ENCODE measurements around the gene TFRC. TPM values are rescaled to one million over a fixed set of nuclear protein-coding genes. Genes with fewer than 3 reads are reported as not detected.
"Not testable (repeated sequence)": the region's sequence is repeated elsewhere in the genome, so short reads cannot be mapped to it uniquely, and the experiment has no call there.

TFRC gene
- total RNA-seq, 1 experiment from 2014 or later = 89.3 TPM

DNA sequence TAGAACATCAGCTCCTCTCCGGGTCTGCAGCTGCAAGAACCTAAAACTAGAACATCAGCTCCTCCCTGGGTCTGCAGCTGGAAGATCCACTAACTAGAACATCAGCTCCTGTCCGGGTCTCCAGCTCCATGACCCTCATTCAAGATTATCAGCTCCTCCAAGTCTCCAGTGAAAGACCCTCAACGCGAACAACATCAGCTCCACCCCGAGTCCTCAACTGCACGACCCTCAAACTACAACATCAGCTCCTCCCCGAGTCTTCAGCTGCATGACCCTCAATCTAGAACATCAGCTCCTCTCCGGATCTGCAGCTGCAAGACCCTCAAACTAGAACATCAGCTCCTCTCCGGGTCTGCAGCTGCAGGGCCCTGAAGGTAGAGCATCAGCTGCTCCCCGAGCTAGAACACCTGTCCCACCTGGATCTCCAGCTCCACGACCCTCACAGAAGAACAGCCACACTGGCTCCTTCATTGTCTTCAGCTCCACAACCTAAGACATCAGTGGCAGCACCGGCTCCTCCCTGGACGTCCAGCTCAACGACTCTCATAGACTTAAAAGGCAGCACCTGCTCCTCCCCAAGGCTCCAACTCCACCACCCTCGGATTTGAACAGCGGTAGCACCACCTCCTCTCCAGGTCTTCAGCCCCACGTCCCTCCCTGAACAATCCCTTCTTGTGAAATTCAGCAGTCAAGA is 77.4 kb downstream of the TFRC start:
- DNase-seq (ENCODE audit: low read depth) = not testable (repeated sequence)

DNA sequence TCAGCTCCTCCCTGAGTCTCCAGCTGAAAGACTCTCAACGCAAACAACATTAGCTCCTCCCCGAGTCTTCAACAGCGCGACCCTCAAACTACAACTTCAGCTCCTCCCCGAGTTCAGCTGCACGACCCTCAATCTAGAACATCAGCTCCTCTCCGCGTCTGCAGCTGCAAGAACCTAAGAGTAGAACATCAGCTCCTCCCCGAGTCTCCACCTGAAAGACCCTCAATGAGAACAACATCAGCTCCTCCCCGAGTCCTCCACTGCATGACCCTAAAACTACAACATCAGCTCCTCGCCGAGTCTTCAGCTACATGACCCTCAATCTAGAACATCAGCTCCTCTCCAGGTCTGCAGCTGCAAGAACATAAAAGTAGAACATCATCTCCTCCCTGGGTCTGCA is 78.3 kb downstream of the TFRC start:
- no peak for DNase-seq (ENCODE audit: low read depth)

DNA sequence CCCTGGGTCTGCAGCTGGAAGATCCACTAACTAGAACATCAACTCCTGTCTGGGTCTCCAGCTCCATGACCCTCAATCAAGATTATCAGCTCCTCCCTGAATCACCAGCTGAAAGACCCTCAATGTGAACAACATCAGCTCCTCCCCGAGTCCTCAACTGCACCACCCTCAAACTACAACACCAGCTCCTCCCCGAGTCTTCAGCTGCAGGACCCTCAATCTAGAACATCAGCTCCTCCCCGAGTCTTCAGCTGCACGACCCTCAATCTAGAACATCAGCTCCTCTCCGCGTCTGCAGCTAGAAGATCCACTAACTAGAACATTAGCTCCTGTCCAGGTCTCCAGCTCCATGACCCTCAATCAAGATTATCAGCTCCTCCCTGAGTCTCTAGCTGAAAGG is 79.2 kb downstream of the TFRC start:
- DNase-seq (ENCODE audit: low read depth) = not testable (repeated sequence)

DNA sequence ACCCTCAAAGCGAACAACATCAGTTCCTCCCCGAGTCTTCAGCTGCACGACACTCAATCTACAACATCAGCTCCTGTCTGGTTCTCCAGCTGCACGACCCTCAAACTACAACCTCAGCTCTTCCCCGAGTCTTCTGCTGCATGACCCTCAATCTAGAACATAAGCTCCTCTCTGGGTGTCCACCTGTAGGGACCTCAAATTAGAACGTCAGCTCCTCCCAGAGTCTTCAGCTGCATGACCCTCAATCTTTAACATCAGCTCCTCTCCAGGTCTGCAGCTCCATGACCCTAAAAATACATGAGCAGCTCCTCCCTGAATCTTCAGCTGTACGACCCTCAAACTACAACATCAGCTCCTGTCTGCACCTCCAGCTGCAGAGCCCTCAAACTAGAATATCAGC is 80.7 kb downstream of the TFRC start:
- DNase-seq (ENCODE audit: low read depth) = not testable (repeated sequence)

DNA sequence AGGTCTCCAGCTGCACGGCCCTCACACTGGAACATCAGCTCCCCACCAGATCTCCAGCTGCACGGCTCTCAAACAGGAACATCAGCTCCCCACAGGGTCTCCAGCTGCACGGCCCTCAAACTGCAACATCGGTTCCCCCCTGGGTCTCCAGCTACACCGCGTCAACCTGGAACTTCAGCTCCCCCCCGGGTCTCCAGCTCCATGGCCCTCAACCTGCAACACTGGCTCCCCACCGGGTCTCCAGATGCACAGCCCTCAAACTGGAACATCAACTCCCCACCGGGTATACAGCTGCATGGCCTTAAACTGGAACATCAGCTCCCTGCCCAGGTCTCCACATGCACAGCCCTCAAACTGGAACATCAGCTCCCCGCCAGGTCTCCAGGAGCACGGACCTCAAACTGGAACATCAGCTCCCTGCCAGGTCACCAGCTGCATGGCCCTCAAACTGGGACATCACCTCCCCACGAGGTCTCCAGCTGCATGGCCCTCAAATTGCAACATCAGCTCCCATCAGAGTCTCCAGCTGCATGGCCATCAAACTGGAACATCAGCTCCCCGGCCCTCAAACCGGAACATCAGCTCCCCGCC is 81.4 kb downstream of the TFRC start:
- not testable (repeated sequence) for DNase-seq (ENCODE audit: low read depth)

DNA sequence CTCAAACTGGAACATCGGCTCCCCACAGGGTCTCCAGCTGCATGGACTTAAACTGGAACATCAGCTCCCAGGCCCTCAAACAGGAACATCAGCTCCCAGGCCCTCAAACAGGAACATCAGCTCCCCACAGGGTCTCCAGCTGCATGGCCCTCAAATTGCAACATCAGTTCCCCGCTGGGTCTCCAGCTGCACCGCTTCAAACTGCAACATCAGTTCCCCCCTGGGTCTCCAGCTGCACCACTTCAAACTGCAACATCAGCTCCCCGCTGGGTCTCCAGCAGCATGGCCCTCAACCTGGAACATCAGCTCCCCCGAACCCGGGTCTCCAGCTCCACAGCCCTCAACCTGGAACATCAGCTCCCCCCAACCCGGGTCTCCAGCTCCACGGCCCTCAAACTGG is 82.0 kb downstream of the TFRC start:
- DNase-seq (ENCODE audit: low read depth) = no peak

Other genes starting within 250 kb of the TFRC start
- 8.0 and 13.9 TPM in 2 replicates for gene TNK2, start 173.5 kb downstream of the TFRC start, total RNA-seq (2014; rRNA removed; shearing (Covaris generic))
- gene ZDHHC19, start 129.3 kb upstream of the TFRC start, total RNA-seq (2014; rRNA removed; shearing (Covaris generic)) = not detected in 2 replicates
- gene SLC51A, start 134.4 kb upstream of the TFRC start, total RNA-seq (2014; rRNA removed; shearing (Covaris generic)) = not detected in 2 replicates
- gene PCYT1A, start 205.6 kb upstream of the TFRC start, total RNA-seq (2014; rRNA removed; shearing (Covaris generic)) = 67.1 and 83.8 TPM in 2 replicates
- gene DYNLT2B, start 236.2 kb upstream of the TFRC start, total RNA-seq (2014; rRNA removed; shearing (Covaris generic)) = 29.1 and 31.0 TPM in 2 replicates